Measurements from ENCODE around the gene ELAPOR1. TPM values are rescaled to one million over a fixed set of nuclear protein-coding genes. Genes with fewer than 3 reads are reported as not detected.

ELAPOR1 gene
- total RNA-seq, 6 experiments from 2014 or later, result 0.38 to 2.6 (median 2.0) TPM

- peaks cover 44% of the 10 kb centered on the region for H3K4me1 Mint-ChIP-seq (ENCODE audit: low read depth)
These were observed 22.1 kb upstream of the ELAPOR1 start for GRCh38 chr1:109091839-109092193.

GRCh38 chr1:109094377-109094803, 19.5 kb upstream of the ELAPOR1 start:
- H3K9me3 Mint-ChIP-seq, result peaks cover 4% of the 10 kb centered on the region; the same call in 1 of the 2 replicates
- no peak for TF ChIP-seq CTCF (IDR thresholded peaks at IDR 0.05)
- H3K36me3 Mint-ChIP-seq (ENCODE audit: low read depth), result peaks cover 27% of the 10 kb centered on the region
- peaks cover 38% of the 10 kb centered on the region for H3K4me1 Mint-ChIP-seq (ENCODE audit: low read depth)
- peak; percentile 46 for DNase-seq
- H3K4me3 Mint-ChIP-seq, result peak overlapping the region; percentile 55
- H3K27ac Mint-ChIP-seq, result peak overlapping the region; percentile 80
- H3K27me3 Mint-ChIP-seq (ENCODE audit: insufficient read depth), result peaks cover 2% of the 10 kb centered on the region

More at GRCh38 chr1:109091839-109092193, 22.1 kb upstream of the ELAPOR1 start:
- Mint-ChIP-seq H3K27me3 (ENCODE audit: insufficient read depth) (no peaks in the 10 kb centered on the region; the same call in 1 of the 2 replicates), H3K36me3 (ENCODE audit: low read depth) (peaks cover 33% of the 10 kb centered on the region), H3K27ac (peak overlapping the region; percentile 93), H3K4me3 (peak overlapping the region; percentile 88), H3K9me3 (peaks cover 5% of the 10 kb centered on the region; the same call in 1 of the 2 replicates)
- no peak for TF ChIP-seq CTCF (IDR thresholded peaks at IDR 0.05)
- peak; percentile 60 for DNase-seq

GRCh38 chr1:109094871-109095270, 19.0 kb upstream of the ELAPOR1 start:
- H3K4me1 Mint-ChIP-seq (ENCODE audit: low read depth), result peaks cover 34% of the 10 kb centered on the region
- no peak overlapping the region for H3K4me3 Mint-ChIP-seq
- peaks cover 23% of the 10 kb centered on the region for H3K36me3 Mint-ChIP-seq (ENCODE audit: low read depth)
- H3K27ac Mint-ChIP-seq, result peak overlapping the region; percentile 80
- peaks cover 2% of the 10 kb centered on the region for H3K27me3 Mint-ChIP-seq (ENCODE audit: insufficient read depth)
- no peak for TF ChIP-seq CTCF (IDR thresholded peaks at IDR 0.05)
- DNase-seq, result no peak
- H3K9me3 Mint-ChIP-seq, result no peaks in the 10 kb centered on the region

DNA sequence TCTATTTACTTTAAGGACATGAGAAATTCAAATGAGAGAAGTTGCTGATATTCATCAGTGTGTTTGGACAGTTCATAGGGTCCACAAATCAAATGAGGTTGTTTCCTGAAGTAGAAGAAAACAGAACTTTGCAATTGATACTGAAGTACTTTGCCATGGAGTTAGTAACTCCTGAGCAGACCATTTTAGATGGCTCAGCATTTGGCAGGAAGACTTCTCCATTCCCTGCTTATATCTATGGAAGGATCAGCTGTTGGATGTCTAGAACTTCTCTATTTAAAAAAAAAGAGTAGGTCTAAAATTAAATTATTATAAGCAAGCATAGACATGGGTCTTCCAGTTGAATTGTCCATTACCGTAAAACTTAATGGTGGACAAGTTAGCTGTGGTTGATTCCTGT, 18.3 kb upstream of the ELAPOR1 start:
- H3K4me1 Mint-ChIP-seq (ENCODE audit: low read depth), result peaks cover 30% of the 10 kb centered on the region
- no peak overlapping the region for H3K4me3 Mint-ChIP-seq
- no peak for TF ChIP-seq CTCF (IDR thresholded peaks at IDR 0.05)
- no peaks in the 10 kb centered on the region for H3K9me3 Mint-ChIP-seq
- H3K27me3 Mint-ChIP-seq (ENCODE audit: insufficient read depth), result peaks cover 4% of the 10 kb centered on the region
- H3K27ac Mint-ChIP-seq, result no peak overlapping the region; the same call in 1 of the 2 replicates
- peaks cover 23% of the 10 kb centered on the region for H3K36me3 Mint-ChIP-seq (ENCODE audit: low read depth)
- DNase-seq, result no peak

DNA sequence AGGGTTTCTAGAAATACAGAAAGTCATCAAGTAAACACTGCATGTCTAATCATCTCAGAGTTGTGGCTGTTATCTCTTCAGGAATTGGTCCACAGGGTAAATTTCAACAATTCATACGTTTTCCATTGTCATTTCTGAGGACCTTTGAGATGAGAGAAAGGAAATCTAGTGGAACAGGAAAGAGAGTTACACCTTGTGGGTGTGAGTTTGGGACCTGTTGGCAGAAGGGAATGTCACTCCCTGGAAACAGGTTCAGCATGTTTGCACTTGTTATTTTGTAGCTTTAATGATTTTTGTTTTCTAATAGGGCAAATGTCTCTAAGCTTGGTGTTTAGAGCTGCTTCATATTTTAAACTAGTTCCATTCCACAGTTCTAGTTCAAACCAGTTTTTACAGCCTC, 17.8 kb upstream of the ELAPOR1 start:
- H3K36me3 Mint-ChIP-seq (ENCODE audit: low read depth), result peaks cover 25% of the 10 kb centered on the region

More for the DNA sequence above, 17.8 kb upstream of the ELAPOR1 start:
- DNase-seq, result no peak
- Mint-ChIP-seq H3K4me1 (ENCODE audit: low read depth) (peaks cover 30% of the 10 kb centered on the region), H3K27me3 (ENCODE audit: insufficient read depth) (peaks cover 4% of the 10 kb centered on the region), H3K27ac (no peak overlapping the region), H3K4me3 (no peak overlapping the region), H3K9me3 (no peaks in the 10 kb centered on the region)
- no peak for TF ChIP-seq CTCF (IDR thresholded peaks at IDR 0.05)
